GM12878 (cell line): Measurements from ENCODE around the gene ELAVL1. TPM values are rescaled to one million over a fixed set of nuclear protein-coding genes. Genes with fewer than 3 reads are reported as not detected.
A peak's percentile ranks its signal among the peaks of the same experiment; 100 is the strongest.

Experiments
- ATAC-seq: fragments of 200-7000 bp; cut with Tn5 transposase; 3 replicates; pipeline ENCODE4 v1.9.1; 2020; ENCODE audit warnings: mild to moderate bottlenecking, moderate library complexity
- BruUV-seq: library from RNA; stranded (reverse); fragments of 400-500 nt; replicated peaks from 2 replicates; lab custom pipeline; 2021; lab: Mats Ljungman, UMichigan
- CTCF ChIA-PET: fragments of 300-600 bp; sonication (Branson Sonifier 250); formaldehyde crosslinking; extraction: SDS; loops from one replicate; lab custom pipeline; 2021; ENCODE audit warnings: inconsistent platforms; lab: Yijun Ruan, JAX
- POLR2A ChIA-PET: fragments of 350-600 bp; formaldehyde crosslinking; extraction: SDS; loops from one replicate; lab custom pipeline; 2021; ENCODE audit warnings: inconsistent platforms; lab: Charles Lee
- RAD21 ChIA-PET: fragments of 300-600 bp; sonication (Branson Sonifier 250); formaldehyde crosslinking; loops from one replicate; lab custom pipeline; 2023; ENCODE audit warnings: antibody characterized with exemption; ENCODE audit not compliant: unreplicated experiment; lab: Charles Lee
- SMC1A ChIA-PET: fragments of 300-600 bp; sonication (Branson Sonifier 250); formaldehyde crosslinking; loops from one replicate; lab custom pipeline; 2023; ENCODE audit not compliant: unreplicated experiment, uncharacterized antibody; lab: Charles Lee
- DNase-seq: peaks from one replicate; pipeline ENCODE4 v3.0.0-alpha.2; 2011; ENCODE audit warnings: low read depth, low spot score
- FAIRE-seq: peaks from 3 replicates; lab custom pipeline; 2011; peaks lifted over from hg19 to GRCh38; lab: Jason Lieb, UNC
- H2AFZ ChIP-seq: 2 replicates; pipeline ENCODE4 v1.6.0; 2011; ENCODE audit warnings: low read depth, low read length, control low read depth; ENCODE audit not compliant: control insufficient read depth
- H3K27ac ChIP-seq: 2 replicates; pipeline ENCODE4 v1.5.1; 2011; ENCODE audit warnings: control low read depth; ENCODE audit not compliant: control insufficient read depth, insufficient read depth
- H3K27me3 ChIP-seq, 2 experiments: replicated peaks in 1 of 2; 2 replicates each; pipeline versions ENCODE4 v1.6.0 to v1.6.1; 2011; ENCODE audit warnings: low read length in 1 of 2; ENCODE audit not compliant: control insufficient read depth in 2 of 2, insufficient read depth in 2 of 2
- H3K36me3 ChIP-seq, 2 experiments: 2 replicates each; pipeline ENCODE4 v1.5.1; 2011; ENCODE audit warnings: low read length in 1 of 2; ENCODE audit not compliant: control insufficient read depth in 2 of 2, insufficient read depth in 2 of 2
- H3K4me1 ChIP-seq: 2 replicates; pipeline ENCODE4 v1.6.1; 2011; ENCODE audit warnings: mild to moderate bottlenecking, low read length, moderate library complexity, mixed read lengths; ENCODE audit not compliant: control insufficient read depth, insufficient read depth
- H3K4me2 ChIP-seq: 2 replicates; pipeline ENCODE4 v1.6.0; 2011; ENCODE audit warnings: control low read depth; ENCODE audit not compliant: control insufficient read depth, insufficient read depth
- H3K4me3 ChIP-seq: fragments of 200-600 bp; sonication (generic); 2 replicates; pipeline ENCODE4 v1.5.1; 2016
- H3K79me2 ChIP-seq: 2 replicates; pipeline ENCODE4 v1.6.0; 2011; ENCODE audit warnings: low read length; ENCODE audit not compliant: control insufficient read depth, insufficient read depth
- H3K9ac ChIP-seq: 2 replicates; pipeline ENCODE4 v1.8.0; 2011; ENCODE audit warnings: low read length, control low read depth, mixed read lengths; ENCODE audit not compliant: control insufficient read depth, insufficient read depth
- H3K9me3 ChIP-seq: replicated peaks from 3 replicates; pipeline ENCODE4 v1.5.1; 2011; ENCODE audit warnings: mild to moderate bottlenecking, low read length; ENCODE audit not compliant: control insufficient read depth, insufficient read depth
- H4K20me1 ChIP-seq: 2 replicates; pipeline ENCODE4 v1.6.0; 2011; ENCODE audit not compliant: control insufficient read depth, insufficient read depth
- E2F4 ChIP-seq: IDR thresholded peaks from 2 replicates; pipeline ENCODE4 v1.6.1; 2012; ENCODE audit warnings: low read depth, low read length, improper control_type of control experiment
- FOS ChIP-seq: IDR thresholded peaks from 3 replicates; pipeline ENCODE4 v1.6.1; 2011; ENCODE audit warnings: borderline replicate concordance; ENCODE audit not compliant: insufficient read length; ENCODE audit errors: extremely low read depth
- MEF2A ChIP-seq: IDR thresholded peaks from 2 replicates; pipeline ENCODE4 v1.6.1; 2011; ENCODE audit warnings: low read depth, mild to moderate bottlenecking, low read length, moderate library complexity; ENCODE audit not compliant: insufficient read depth
- NFYB ChIP-seq: IDR thresholded peaks from 2 replicates; pipeline ENCODE4 v1.6.1; 2011; ENCODE audit warnings: low read depth, mild to moderate bottlenecking, low read length, improper control_type of control experiment, moderate library complexity; ENCODE audit not compliant: insufficient read depth
- NRF1 ChIP-seq: conservative IDR thresholded peaks from 2 replicates; pipeline ENCODE4 v1.6.1; 2011; ENCODE audit warnings: mild to moderate bottlenecking, low read depth, low read length, improper control_type of control experiment
- PAX5 ChIP-seq: IDR thresholded peaks from 2 replicates; pipeline ENCODE4 v1.6.1; 2011; ENCODE audit warnings: low read depth, low read length, borderline replicate concordance
- PBX3 ChIP-seq: IDR thresholded peaks from 2 replicates; pipeline ENCODE4 v1.6.1; 2011; ENCODE audit warnings: mild to moderate bottlenecking, low read depth, low read length, moderate library complexity; ENCODE audit not compliant: insufficient replicate concordance
- RAD21 ChIP-seq: IDR thresholded peaks from 2 replicates; pipeline ENCODE4 v1.6.1; 2011; ENCODE audit warnings: mild to moderate bottlenecking, low read depth, low read length, moderate library complexity; ENCODE audit not compliant: insufficient read depth
- TAF1 ChIP-seq: IDR thresholded peaks from 2 replicates; pipeline ENCODE4 v1.6.1; 2011; ENCODE audit warnings: mild to moderate bottlenecking, low read depth, low read length, borderline replicate concordance
- WGBS: methylation state at CpG from one replicate; pipeline ENCODE4 v1.1.6; 2016; ENCODE audit warnings: low lambda C conversion rate; ENCODE audit not compliant: insufficient replicate concordance, insufficient coverage; ENCODE audit errors: missing lambda C conversion rate; 5-methylcytosine and 5-hydroxymethylcytosine counted together
- in situ Hi-C: fragments of 300-500 bp; cut with MboI; formaldehyde crosslinking; loops from 9 replicates; pipeline ENCODE4 v1.14.3; 2018; ENCODE audit warnings: mixed read lengths
- intact Hi-C: fragments of 100-400 bp; cut with micrococcal nuclease; formaldehyde crosslinking; loops from one replicate; pipeline ENCODE4 v1.14.2; 2022; ENCODE audit not compliant: unreplicated experiment
- polyA plus RNA-seq, 11 experiments: library from polyadenylated mRNA; depleted of rRNA in 4 of 11; unstranded in 6 of 11; stranded (reverse) in 5 of 11; fragments of >200 nt; fragmentation: Nextera tagmentation in 4 of 11; fragmentation: Illumina TruSeq in 1 of 11; extraction: Ambion mirVana in 4 of 11; extraction: Trizol in 1 of 11; gene quantifications; 1 replicate in 1 of 11; 2 replicates in 10 of 11; pipeline versions ENCODE4 v1.2.1 to v1.2.3, GENCODE V29; 2011 to 2016; ENCODE audit warnings: inconsistent platforms in 2 of 11, missing spikeins in 2 of 11, low read depth in 1 of 11
- total RNA-seq, 4 experiments: library from RNA; depleted of rRNA in 3 of 4; stranded (reverse); fragments of >200 nt in 3 of 4; fragmentation: Illumina TruSeq in 1 of 4; extraction: Trizol in 1 of 4; gene quantifications; 2 replicates each; pipeline versions ENCODE4 v1.2.1 to v1.2.3, GENCODE V29; 2013 to 2021
- TF ChIP-seq, protein P1 (sequence below): fragments of 450-650 bp; IDR thresholded peaks from 2 replicates; pipeline ENCODE4 v1.6.1; 2016; ENCODE audit warnings: mild to moderate bottlenecking, moderate library complexity, borderline replicate concordance
- TF ChIP-seq, protein P2 (sequence below): fragments of 150-350 bp; IDR thresholded peaks from 2 replicates; pipeline ENCODE4 v1.6.1; 2014; ENCODE audit warnings: mild to moderate bottlenecking, low read depth, low read length

ELAVL1 gene
- total and polyA plus RNA-seq, 10 of the 15 experiments (the other 5 are each of a cell fraction or from before 2014, with no cell fraction given): 7.4 to 155 (median 70.3) TPM

DNA sequence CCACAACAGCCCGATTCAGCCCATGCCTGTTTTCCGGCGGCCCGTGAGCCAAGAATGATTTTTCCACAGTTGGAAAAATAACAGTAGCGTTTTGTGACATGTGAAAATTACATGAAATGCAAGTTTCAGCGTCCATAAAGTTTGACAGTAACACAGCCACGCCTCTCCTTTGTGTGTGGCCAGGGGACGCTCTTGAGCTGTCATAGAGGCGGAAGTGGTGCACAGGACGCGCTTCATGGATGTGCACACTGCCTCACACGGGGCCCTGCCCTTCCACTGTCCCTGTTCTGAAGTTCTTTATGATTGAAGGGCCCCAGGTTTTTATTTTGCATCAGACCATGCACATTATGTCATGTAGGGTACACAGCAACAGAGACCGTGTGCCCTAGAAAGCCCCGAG lies 12.4 kb upstream of the ELAVL1 start (continued):
- no peak for TF ChIP-seq TAF1
- TF ChIP-seq, protein P1, sequence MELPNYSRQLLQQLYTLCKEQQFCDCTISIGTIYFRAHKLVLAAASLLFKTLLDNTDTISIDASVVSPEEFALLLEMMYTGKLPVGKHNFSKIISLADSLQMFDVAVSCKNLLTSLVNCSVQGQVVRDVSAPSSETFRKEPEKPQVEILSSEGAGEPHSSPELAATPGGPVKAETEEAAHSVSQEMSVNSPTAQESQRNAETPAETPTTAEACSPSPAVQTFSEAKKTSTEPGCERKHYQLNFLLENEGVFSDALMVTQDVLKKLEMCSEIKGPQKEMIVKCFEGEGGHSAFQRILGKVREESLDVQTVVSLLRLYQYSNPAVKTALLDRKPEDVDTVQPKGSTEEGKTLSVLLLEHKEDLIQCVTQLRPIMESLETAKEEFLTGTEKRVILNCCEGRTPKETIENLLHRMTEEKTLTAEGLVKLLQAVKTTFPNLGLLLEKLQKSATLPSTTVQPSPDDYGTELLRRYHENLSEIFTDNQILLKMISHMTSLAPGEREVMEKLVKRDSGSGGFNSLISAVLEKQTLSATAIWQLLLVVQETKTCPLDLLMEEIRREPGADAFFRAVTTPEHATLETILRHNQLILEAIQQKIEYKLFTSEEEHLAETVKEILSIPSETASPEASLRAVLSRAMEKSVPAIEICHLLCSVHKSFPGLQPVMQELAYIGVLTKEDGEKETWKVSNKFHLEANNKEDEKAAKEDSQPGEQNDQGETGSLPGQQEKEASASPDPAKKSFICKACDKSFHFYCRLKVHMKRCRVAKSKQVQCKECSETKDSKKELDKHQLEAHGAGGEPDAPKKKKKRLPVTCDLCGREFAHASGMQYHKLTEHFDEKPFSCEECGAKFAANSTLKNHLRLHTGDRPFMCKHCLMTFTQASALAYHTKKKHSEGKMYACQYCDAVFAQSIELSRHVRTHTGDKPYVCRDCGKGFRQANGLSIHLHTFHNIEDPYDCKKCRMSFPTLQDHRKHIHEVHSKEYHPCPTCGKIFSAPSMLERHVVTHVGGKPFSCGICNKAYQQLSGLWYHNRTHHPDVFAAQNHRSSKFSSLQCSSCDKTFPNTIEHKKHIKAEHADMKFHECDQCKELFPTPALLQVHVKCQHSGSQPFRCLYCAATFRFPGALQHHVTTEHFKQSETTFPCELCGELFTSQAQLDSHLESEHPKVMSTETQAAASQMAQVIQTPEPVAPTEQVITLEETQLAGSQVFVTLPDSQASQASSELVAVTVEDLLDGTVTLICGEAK: no peak

DNA sequence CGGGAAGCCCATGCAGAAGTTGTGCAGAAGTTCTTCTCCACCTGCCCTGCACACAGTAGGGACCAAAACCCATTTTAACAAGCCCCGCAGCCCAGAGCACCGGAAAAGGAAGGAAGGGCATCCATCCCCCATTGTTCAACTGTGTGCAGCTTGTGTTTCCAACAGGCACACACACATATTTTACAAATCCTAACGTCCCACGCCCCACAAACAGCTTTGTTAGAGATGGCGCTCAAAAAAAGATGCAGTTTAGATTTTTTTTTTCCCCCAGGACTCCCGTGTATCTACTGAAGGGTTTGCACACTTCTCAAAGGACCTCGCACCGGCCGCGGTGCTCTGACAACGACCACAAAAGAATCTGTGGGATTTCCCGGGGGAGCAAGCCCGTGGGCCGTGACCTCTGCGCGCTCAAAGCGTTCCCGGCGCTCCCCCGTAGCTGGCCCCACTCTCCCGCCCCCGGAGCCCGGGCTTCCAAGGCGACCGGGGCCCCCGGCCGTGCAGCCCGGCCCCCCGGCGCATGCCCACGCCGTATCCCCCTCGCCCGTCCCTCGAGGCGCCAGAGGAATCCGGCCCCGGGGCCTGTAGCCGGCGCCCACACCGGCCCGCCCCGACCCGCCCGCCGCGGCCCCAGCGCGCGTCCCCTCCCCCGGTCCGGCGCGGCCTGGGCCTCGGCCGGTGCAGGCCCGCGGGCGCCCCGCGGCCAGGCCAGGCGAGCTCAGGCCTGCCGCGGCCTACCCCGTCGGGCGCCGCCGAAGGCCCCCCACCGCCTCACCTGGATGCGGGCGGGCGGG lies 523 bp downstream of the ELAVL1 start:
- peaks cover 12% of the 10 kb centered on the region for H4K20me1 ChIP-seq
- ATAC-seq (no peak), FAIRE-seq (no peak), DNase-seq (no peak)
- peaks cover 23% of the 10 kb centered on the region for H3K4me1 ChIP-seq
- intact Hi-C loops: loop anchor here (5.0 kb wide), 1 partner anchor 47 kb away; the partner anchor contains the start of gene CCL25
- peak overlapping the region; percentile 76 for H3K9ac ChIP-seq
- ChIA-PET POLR2A (interaction anchor here (0.5 to 1.0 kb wide), 2 partner anchors 13 to 161 kb away, joined by 3 read pairs; no protein-coding TSS in a partner anchor), CTCF (interaction anchor here (0.6 to 7.8 kb wide), 4 partner anchors 10 to 509 kb away, joined by 3 to 55 read pairs (median 4); partner anchors contain the start of genes TIMM44 and ZNF414), RAD21 (interaction anchor here (0.6 to 3.0 kb wide), 2 partner anchors 59 to 61 kb away, joined by 3 to 16 read pairs; partner anchors contain the start of gene TIMM44), SMC1A (interaction anchor here (1.4 to 5.7 kb wide), 3 partner anchors 24 to 61 kb away, joined by 3 to 29 read pairs (median 3); partner anchors contain the start of gene TIMM44)
- H3K36me3 ChIP-seq: peaks cover 0 to 2% of the 10 kb centered on the region in 2 experiments; a peak in 2 of 4 replicates
- H3K27ac ChIP-seq: peak overlapping the region; percentile 69
- peaks cover 62% of the 10 kb centered on the region for H3K79me2 ChIP-seq
- no peaks in the 10 kb centered on the region for H3K9me3 ChIP-seq
- H2AFZ ChIP-seq: no peak overlapping the region; the same call in 1 of the 2 replicates
- peak overlapping the region; percentile 85 for H3K4me2 ChIP-seq
- in situ Hi-C loops: no loop called here
- no peaks in the 10 kb centered on the region for H3K27me3 ChIP-seq
- 2% methylated on average over 31 of the region's 74 CpGs for WGBS
- BruUV-seq: no TSS peak
- peak overlapping the region; percentile 92 for H3K4me3 ChIP-seq
- TF ChIP-seq E2F4 (no peak), NFYB (no peak), FOS (no peak), RAD21 (no peak), MEF2A (no peak), NRF1 (no peak), PBX3 (no peak), PAX5 (0 out of 2 replicates have a peak, but pooled peaks have one; percentile 19)
- TF ChIP-seq, protein P2, sequence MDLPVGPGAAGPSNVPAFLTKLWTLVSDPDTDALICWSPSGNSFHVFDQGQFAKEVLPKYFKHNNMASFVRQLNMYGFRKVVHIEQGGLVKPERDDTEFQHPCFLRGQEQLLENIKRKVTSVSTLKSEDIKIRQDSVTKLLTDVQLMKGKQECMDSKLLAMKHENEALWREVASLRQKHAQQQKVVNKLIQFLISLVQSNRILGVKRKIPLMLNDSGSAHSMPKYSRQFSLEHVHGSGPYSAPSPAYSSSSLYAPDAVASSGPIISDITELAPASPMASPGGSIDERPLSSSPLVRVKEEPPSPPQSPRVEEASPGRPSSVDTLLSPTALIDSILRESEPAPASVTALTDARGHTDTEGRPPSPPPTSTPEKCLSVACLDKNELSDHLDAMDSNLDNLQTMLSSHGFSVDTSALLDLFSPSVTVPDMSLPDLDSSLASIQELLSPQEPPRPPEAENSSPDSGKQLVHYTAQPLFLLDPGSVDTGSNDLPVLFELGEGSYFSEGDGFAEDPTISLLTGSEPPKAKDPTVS: no peak
